ENCODE data around the gene PKLR. TPM values are rescaled to one million over a fixed set of nuclear protein-coding genes. Genes with fewer than 3 reads are reported as not detected.

Gene PKLR
- total and polyA plus RNA-seq, 4 donors: 0.11 to 0.20 (median 0.15) TPM

- H3K27me3 ChIP-seq (ENCODE audit: control insufficient read depth, insufficient read depth, low read length): no peaks in the 10 kb centered on the region
- peaks cover 68% of the 10 kb centered on the region for H3K36me3 ChIP-seq (ENCODE audit: control insufficient read depth, insufficient read depth, low read length)
- no peak for DNase-seq (ENCODE audit: low read depth in 4 of 6, low spot score in 6 of 6)
- H3K4me3 ChIP-seq (ENCODE audit: low read depth, low read length): no peak overlapping the region
- H3K9me3 ChIP-seq (ENCODE audit: control insufficient read depth, insufficient read depth, low read length): no peaks in the 10 kb centered on the region
- 88% methylated on average over 10 of the region's 11 CpGs for WGBS (ENCODE audit: insufficient coverage)
- no peak overlapping the region for H3K27ac ChIP-seq (ENCODE audit: low read depth, low read length)
- peaks cover 21% of the 10 kb centered on the region for H3K4me1 ChIP-seq (ENCODE audit: control insufficient read depth, insufficient read depth, low read length)
Measured at GRCh38 chr1:155263067-155263466, 38.2 kb downstream of the PKLR start.

GRCh38 chr1:155261852-155262673, 39.2 kb downstream of the PKLR start, which contains the start of gene SCAMP3:
Gene SCAMP3 (minus strand): TSS chr1:155262360. CDS start chr1:155262151, 209 bp downstream.
- Histone ChIP-seq H3K27me3 (ENCODE audit: control insufficient read depth, insufficient read depth, low read length) (no peaks in the 10 kb centered on the region), H3K9me3 (ENCODE audit: control insufficient read depth, insufficient read depth, low read length) (no peaks in the 10 kb centered on the region), H3K36me3 (ENCODE audit: control insufficient read depth, insufficient read depth, low read length) (peaks cover 67% of the 10 kb centered on the region), H3K4me3 (ENCODE audit: low read depth, low read length) (peak within 1 kb of the TSS; percentile 76), H3K27ac (ENCODE audit: low read depth, low read length) (peak within 1 kb of the TSS; percentile 60), H3K4me1 (ENCODE audit: control insufficient read depth, insufficient read depth, low read length) (peaks cover 21% of the 10 kb centered on the region)
- DNase-seq (ENCODE audit: low read depth in 4 of 6, low spot score in 6 of 6): peak; percentile 93 to 100 (median 98)
- under 1% methylated on average over 46 of the region's 47 CpGs for WGBS (ENCODE audit: insufficient coverage)

- under 1% methylated on average over 9 of the region's 9 CpGs for WGBS (ENCODE audit: insufficient coverage)
- Histone ChIP-seq H3K4me3 (ENCODE audit: low read depth, low read length) (peak overlapping the region; percentile 76), H3K9me3 (ENCODE audit: control insufficient read depth, insufficient read depth, low read length) (no peaks in the 10 kb centered on the region), H3K27me3 (ENCODE audit: control insufficient read depth, insufficient read depth, low read length) (no peaks in the 10 kb centered on the region), H3K27ac (ENCODE audit: low read depth, low read length) (peak overlapping the region; percentile 60), H3K4me1 (ENCODE audit: control insufficient read depth, insufficient read depth, low read length) (peaks cover 23% of the 10 kb centered on the region), H3K36me3 (ENCODE audit: control insufficient read depth, insufficient read depth, low read length) (peaks cover 67% of the 10 kb centered on the region)
- no peak for DNase-seq (ENCODE audit: low read depth in 4 of 6, low spot score in 6 of 6)
Measured at GRCh38 chr1:155261493-155261851, 39.8 kb downstream of the PKLR start.

GRCh38 chr1:155260276-155260675, 41.0 kb downstream of the PKLR start:
- Histone ChIP-seq H3K36me3 (ENCODE audit: control insufficient read depth, insufficient read depth, low read length) (peaks cover 65% of the 10 kb centered on the region), H3K27ac (ENCODE audit: low read depth, low read length) (no peak overlapping the region), H3K4me3 (ENCODE audit: low read depth, low read length) (no peak overlapping the region), H3K9me3 (ENCODE audit: control insufficient read depth, insufficient read depth, low read length) (no peaks in the 10 kb centered on the region), H3K4me1 (ENCODE audit: control insufficient read depth, insufficient read depth, low read length) (peaks cover 35% of the 10 kb centered on the region), H3K27me3 (ENCODE audit: control insufficient read depth, insufficient read depth, low read length) (no peaks in the 10 kb centered on the region)
- no peak for DNase-seq (ENCODE audit: low read depth in 4 of 6, low spot score in 6 of 6)
- WGBS (ENCODE audit: insufficient coverage): 100% methylated on average over 4 of the region's 5 CpGs

- Histone ChIP-seq H3K4me1 (ENCODE audit: control insufficient read depth, insufficient read depth, low read length) (peaks cover 55% of the 10 kb centered on the region), H3K36me3 (ENCODE audit: control insufficient read depth, insufficient read depth, low read length) (peaks cover 59% of the 10 kb centered on the region), H3K27me3 (ENCODE audit: control insufficient read depth, insufficient read depth, low read length) (no peaks in the 10 kb centered on the region), H3K27ac (ENCODE audit: low read depth, low read length) (peak overlapping the region; percentile 98), H3K9me3 (ENCODE audit: control insufficient read depth, insufficient read depth, low read length) (no peaks in the 10 kb centered on the region), H3K4me3 (ENCODE audit: low read depth, low read length) (peak overlapping the region; percentile 81)
- 80% methylated on average over 19 of the region's 20 CpGs for WGBS (ENCODE audit: insufficient coverage)
- DNase-seq (ENCODE audit: low read depth in 4 of 6, low spot score in 6 of 6): no peak
Measured at GRCh38 chr1:155256058-155256852, 45.0 kb downstream of the PKLR start.

- Histone ChIP-seq H3K27ac (ENCODE audit: low read depth, low read length) (peak within 1 kb of the TSS; percentile 98), H3K27me3 (ENCODE audit: control insufficient read depth, insufficient read depth, low read length) (no peaks in the 10 kb centered on the region), H3K9me3 (ENCODE audit: control insufficient read depth, insufficient read depth, low read length) (no peaks in the 10 kb centered on the region), H3K4me1 (ENCODE audit: control insufficient read depth, insufficient read depth, low read length) (peaks cover 56% of the 10 kb centered on the region), H3K36me3 (ENCODE audit: control insufficient read depth, insufficient read depth, low read length) (peaks cover 64% of the 10 kb centered on the region), H3K4me3 (ENCODE audit: low read depth, low read length) (peak within 1 kb of the TSS; percentile 81)
- peak in 2 of 6 donors; percentile 96 to 97 for DNase-seq (ENCODE audit: low read depth in 4 of 6, low spot score in 6 of 6)
- under 1% methylated on average over 51 of the region's 54 CpGs for WGBS (ENCODE audit: insufficient coverage)
Measured at GRCh38 chr1:155255243-155256007, 45.8 kb downstream of the PKLR start, which contains the start of gene ENTREP3. Gene ENTREP3 (minus strand): TSS chr1:155255483. CDS start chr1:155254877, 606 bp downstream.

- H3K27ac ChIP-seq (ENCODE audit: low read depth, low read length): peak overlapping the region; percentile 98
- H3K4me1 ChIP-seq (ENCODE audit: control insufficient read depth, insufficient read depth, low read length): peaks cover 56% of the 10 kb centered on the region
- peaks cover 64% of the 10 kb centered on the region for H3K36me3 ChIP-seq (ENCODE audit: control insufficient read depth, insufficient read depth, low read length)
- WGBS (ENCODE audit: insufficient coverage): 2% methylated on average over 33 of the region's 35 CpGs
- H3K9me3 ChIP-seq (ENCODE audit: control insufficient read depth, insufficient read depth, low read length): no peaks in the 10 kb centered on the region
- H3K27me3 ChIP-seq (ENCODE audit: control insufficient read depth, insufficient read depth, low read length): no peaks in the 10 kb centered on the region
- peak in 1 of 6 donors; percentile 69 for DNase-seq (ENCODE audit: low read depth in 4 of 6, low spot score in 6 of 6)
- peak overlapping the region; percentile 81 for H3K4me3 ChIP-seq (ENCODE audit: low read depth, low read length)
Measured at GRCh38 chr1:155254714-155255242, 46.5 kb downstream of the PKLR start.

GRCh38 chr1:155254228-155254713, 47.0 kb downstream of the PKLR start:
- Histone ChIP-seq H3K27ac (ENCODE audit: low read depth, low read length) (peak overlapping the region; percentile 98), H3K27me3 (ENCODE audit: control insufficient read depth, insufficient read depth, low read length) (no peaks in the 10 kb centered on the region), H3K4me3 (ENCODE audit: low read depth, low read length) (peak overlapping the region; percentile 81), H3K36me3 (ENCODE audit: control insufficient read depth, insufficient read depth, low read length) (peaks cover 64% of the 10 kb centered on the region), H3K4me1 (ENCODE audit: control insufficient read depth, insufficient read depth, low read length) (peaks cover 56% of the 10 kb centered on the region), H3K9me3 (ENCODE audit: control insufficient read depth, insufficient read depth, low read length) (no peaks in the 10 kb centered on the region)
- 11% methylated on average over 11 of the region's 12 CpGs for WGBS (ENCODE audit: insufficient coverage)
- peak in 1 of 6 donors; percentile 47 for DNase-seq (ENCODE audit: low read depth in 4 of 6, low spot score in 6 of 6)

GRCh38 chr1:155253797-155254196, 47.4 kb downstream of the PKLR start:
- H3K27ac ChIP-seq (ENCODE audit: low read depth, low read length): peak overlapping the region; percentile 98
- WGBS (ENCODE audit: insufficient coverage): 60% methylated on average over 3 of the region's 5 CpGs
- H3K4me3 ChIP-seq (ENCODE audit: low read depth, low read length): peak overlapping the region; percentile 81
- peaks cover 56% of the 10 kb centered on the region for H3K4me1 ChIP-seq (ENCODE audit: control insufficient read depth, insufficient read depth, low read length)
- no peak for DNase-seq (ENCODE audit: low read depth in 4 of 6, low spot score in 6 of 6)
- no peaks in the 10 kb centered on the region for H3K27me3 ChIP-seq (ENCODE audit: control insufficient read depth, insufficient read depth, low read length)
- no peaks in the 10 kb centered on the region for H3K9me3 ChIP-seq (ENCODE audit: control insufficient read depth, insufficient read depth, low read length)
- H3K36me3 ChIP-seq (ENCODE audit: control insufficient read depth, insufficient read depth, low read length): peaks cover 64% of the 10 kb centered on the region
